Fibroblast of villous mesenchyme (primary cell): ENCODE results near the gene CKMT1A. TPM values are rescaled to one million over a fixed set of nuclear protein-coding genes. Genes with fewer than 3 reads are reported as not detected.
"Not testable (repeated sequence)": the region's sequence is repeated elsewhere in the genome, so short reads cannot be mapped to it uniquely, and the experiment has no call there.

Source experiments
- DNase-seq: peaks from one replicate; pipeline ENCODE4 v3.0.0-alpha.2; 2010; ENCODE audit warnings: low read depth
- H3K4me3 ChIP-seq: 2 replicates; pipeline ENCODE4 v1.5.1; 2011; ENCODE audit warnings: low read depth, mild to moderate bottlenecking, low read length
- total RNA-seq: library from RNA; depleted of rRNA; stranded (reverse); fragments of >200 nt; gene quantifications from 2 replicates; pipeline ENCODE4 v1.2.3, GENCODE V29; 2012
- TF ChIP-seq, protein P1 (sequence below): IDR thresholded peaks from 2 replicates; pipeline ENCODE4 v1.5.1; 2012; ENCODE audit warnings: low read depth, mild to moderate bottlenecking, low read length; ENCODE audit not compliant: insufficient read depth

Gene CKMT1A
- not detected in 2 replicates for total RNA-seq

DNA sequence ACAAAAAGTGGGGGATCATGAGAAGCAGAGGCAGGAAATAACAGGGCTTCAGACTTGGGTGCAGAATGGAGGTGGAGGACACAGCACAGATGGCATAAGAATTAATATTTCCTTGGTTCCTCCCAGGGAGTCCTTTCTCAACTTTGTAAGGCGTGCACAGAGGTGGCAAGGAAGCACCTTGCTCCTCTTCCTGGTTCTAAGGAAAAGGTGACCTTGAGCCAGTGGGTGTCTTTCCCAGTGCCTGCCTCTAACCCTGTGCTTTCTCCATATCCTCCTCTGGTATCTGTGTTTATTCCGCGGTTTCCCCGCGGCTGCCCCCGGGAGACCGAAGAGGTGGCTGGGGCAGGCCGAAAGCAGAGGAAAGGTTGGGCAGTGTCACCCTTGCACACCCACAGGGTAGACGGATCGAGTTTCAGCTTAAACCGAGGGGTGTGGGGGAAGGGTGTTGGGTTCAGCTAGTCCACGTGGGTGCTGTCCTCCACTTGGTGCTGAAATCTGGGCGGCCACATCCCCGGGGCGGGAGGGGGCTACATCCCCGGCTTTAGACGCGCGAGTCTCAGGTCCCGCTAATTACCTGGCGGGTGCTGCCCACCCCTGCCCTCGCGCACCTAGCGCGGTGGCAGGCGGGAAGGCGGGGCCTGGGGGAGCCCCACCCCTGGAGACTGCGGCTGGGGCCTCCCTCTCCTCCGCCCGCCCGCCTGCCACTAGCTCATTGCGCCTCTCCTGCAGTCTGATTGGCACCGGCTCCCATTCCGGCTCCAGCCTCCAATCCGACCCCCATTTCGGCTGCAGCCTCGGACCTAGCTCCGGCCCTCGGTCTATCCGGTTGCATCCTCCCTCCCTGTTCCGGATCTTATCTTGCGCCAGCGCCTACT, at the start of gene CKMT1A:
CKMT1A (plus strand) TSS at position 712 of the 875 bp plus-strand sequence. CDS start 192 bp downstream, outside the sequence.
- H3K4me3 ChIP-seq, DNase-seq: not testable (repeated sequence)

DNA sequence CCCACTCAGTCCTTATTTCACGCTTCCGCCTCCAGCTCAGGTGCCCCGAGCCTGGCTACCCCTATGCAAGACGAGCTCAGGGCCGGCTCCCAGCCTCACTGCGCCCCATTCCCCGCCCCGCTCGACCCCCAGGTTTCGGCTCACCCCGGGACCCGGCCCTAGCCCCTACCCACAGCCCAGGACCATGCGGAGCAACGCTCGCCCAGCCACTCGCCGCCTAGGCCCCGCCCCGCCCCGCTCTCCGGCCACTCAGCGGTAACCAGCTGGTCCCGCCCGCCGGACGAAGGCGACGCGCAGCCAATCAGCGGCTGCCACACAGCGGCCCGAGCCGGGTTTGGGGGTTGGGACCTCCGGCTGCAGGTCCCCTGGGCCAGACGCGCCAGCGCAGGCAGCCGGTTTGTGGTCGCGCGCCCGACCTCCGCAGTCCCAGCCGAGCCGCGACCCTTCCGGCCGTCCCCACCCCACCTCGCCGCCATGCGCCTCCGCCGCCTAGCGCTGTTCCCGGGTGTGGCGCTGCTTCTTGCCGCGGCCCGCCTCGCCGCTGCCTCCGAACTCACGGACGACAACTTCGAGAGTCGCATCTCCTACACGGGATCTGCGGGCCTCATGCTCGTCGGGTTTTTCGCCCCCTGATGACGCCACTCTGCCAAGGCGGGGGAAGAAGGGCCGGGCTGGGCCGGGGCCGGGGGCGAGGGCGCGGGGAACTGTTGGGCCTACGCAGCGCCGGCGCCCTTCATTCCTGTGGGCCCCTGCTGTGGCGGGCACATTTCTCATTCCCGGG, 44.8 kb upstream of the CKMT1A start, which contains the start of gene CATSPER2:
CATSPER2 (minus strand) TSS at position 196 of the 781 bp plus-strand sequence. CDS start 783 bp downstream, outside the sequence.
- TF ChIP-seq, protein P1, sequence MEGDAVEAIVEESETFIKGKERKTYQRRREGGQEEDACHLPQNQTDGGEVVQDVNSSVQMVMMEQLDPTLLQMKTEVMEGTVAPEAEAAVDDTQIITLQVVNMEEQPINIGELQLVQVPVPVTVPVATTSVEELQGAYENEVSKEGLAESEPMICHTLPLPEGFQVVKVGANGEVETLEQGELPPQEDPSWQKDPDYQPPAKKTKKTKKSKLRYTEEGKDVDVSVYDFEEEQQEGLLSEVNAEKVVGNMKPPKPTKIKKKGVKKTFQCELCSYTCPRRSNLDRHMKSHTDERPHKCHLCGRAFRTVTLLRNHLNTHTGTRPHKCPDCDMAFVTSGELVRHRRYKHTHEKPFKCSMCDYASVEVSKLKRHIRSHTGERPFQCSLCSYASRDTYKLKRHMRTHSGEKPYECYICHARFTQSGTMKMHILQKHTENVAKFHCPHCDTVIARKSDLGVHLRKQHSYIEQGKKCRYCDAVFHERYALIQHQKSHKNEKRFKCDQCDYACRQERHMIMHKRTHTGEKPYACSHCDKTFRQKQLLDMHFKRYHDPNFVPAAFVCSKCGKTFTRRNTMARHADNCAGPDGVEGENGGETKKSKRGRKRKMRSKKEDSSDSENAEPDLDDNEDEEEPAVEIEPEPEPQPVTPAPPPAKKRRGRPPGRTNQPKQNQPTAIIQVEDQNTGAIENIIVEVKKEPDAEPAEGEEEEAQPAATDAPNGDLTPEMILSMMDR = no peak
- H3K4me3 ChIP-seq = no peak within 1 kb of the TSS
- DNase-seq = no peak

DNA sequence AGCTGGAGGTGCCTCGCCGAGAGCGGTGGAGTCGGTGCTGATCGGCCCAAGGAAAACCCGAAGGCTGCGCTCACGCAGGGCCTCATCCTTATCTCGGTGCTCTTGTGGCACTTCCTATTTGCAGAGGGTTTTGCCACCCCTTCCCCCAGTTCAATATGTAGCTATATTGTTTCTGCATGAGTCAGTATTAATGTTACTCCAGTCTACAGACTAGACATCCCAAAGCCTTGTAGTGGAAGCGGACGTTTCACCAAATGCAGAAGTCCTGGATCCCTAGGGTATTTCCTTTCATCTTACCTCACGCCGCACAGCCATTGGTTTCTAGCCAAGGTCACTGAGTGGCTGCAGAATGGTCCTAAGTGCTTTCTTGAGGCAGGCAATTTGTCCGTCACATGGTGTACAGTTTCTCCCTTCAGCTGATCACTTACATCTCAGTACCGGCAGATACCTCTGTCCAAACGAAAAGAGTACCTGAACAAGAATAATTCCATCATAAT, 44.2 kb upstream of the CKMT1A start:
- not testable (repeated sequence) for H3K4me3 ChIP-seq, DNase-seq

DNA sequence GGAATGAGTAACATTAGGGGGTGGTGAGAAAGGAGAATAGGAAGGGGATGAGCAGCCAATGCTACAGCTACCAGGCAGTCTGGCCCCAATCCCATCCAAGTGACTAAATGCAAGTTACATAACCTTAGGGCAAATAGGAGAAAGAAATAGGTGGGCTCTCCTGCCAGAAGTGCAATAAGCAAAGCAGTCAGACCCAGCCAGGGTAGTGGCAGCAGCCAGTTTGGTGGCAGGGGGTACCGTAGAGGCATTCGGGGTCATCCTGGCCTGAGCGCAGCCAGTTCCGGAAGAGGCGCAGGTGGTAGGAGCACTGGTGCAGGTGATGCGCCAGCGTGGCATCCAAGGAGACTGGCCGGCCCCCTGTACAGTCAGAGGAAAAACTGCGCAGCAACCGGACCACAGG, 33.9 kb upstream of the CKMT1A start:
- DNase-seq, H3K4me3 ChIP-seq: not testable (repeated sequence)

DNA sequence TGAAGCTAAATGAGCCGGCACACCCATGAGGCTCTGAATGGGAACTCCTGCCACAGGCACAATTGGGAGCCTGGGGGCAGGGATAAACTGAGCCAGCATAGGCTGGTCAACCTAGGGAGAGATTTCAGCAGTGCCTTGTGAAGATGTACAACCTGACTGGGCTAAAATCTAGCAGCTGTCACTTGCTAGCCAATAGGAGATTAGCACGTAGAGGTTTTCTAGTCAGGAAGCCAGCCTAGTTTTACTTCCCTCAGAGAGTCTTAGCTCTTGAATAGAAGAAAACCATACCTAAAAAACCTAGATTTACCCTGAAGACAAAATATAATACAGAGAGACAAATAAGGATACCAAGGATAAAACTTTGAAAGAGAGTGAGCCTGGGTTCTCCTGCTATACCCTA, 31.4 kb upstream of the CKMT1A start:
- not testable (repeated sequence) for DNase-seq, H3K4me3 ChIP-seq

DNA sequence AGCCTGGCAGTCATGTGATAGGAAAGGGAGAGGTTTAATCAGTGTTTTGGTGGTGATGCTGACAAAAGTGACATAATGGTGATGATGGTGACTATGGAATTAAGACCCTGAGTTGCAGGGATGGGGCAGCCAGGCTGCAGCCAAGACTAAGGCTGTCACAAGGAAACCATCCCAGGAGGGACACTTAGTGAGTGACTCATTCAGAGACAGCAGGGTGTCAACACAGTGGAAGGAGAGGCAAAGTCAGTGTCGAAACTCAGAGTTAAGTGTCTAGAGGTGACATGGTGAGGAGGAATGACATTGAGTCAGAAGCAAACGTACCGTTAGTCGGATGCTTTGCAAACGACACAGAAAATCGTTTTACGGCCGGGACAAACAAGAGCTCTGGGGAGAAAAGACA, 30.3 kb upstream of the CKMT1A start:
- not testable (repeated sequence) for DNase-seq, H3K4me3 ChIP-seq

DNA sequence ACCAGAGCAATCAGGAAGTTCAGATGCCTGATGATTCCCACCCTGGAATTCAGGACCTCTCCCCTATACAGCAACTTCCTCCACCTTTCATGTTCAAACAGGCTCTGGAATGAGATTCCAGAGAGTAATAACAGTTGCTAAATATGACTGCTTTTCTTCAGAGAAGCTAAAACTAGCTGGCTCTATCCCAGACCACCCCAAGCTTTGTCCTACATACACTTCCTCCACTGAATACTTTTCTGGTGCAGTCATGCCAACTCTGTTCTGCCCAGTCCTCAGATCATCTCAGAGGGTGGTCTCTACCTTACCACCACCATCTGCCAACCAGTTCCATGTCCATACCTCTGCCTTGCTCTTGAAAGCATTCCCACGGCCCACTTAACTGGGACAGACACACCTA, 27.5 kb upstream of the CKMT1A start:
- not testable (repeated sequence) for H3K4me3 ChIP-seq, DNase-seq

DNA sequence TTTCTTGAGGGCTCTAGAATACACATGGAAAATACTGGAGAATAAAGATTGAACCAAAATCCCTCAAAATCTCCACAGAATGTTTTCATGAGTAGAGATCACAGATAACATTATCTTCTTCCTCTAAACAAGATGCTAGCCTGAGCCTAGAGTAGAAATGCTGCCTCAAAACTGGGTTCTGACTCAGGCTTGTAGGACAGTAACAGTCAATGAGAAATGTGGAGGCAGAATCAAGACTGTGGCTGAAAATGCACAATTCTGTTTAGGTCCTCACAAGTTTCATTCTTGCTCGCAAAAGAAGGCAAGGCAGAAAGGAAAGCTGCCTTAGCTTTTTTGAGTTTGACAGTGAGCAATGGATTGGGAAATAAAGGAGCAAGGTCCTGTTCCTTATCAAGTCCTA, 19.5 kb upstream of the CKMT1A start:
- DNase-seq, H3K4me3 ChIP-seq: not testable (repeated sequence)

DNA sequence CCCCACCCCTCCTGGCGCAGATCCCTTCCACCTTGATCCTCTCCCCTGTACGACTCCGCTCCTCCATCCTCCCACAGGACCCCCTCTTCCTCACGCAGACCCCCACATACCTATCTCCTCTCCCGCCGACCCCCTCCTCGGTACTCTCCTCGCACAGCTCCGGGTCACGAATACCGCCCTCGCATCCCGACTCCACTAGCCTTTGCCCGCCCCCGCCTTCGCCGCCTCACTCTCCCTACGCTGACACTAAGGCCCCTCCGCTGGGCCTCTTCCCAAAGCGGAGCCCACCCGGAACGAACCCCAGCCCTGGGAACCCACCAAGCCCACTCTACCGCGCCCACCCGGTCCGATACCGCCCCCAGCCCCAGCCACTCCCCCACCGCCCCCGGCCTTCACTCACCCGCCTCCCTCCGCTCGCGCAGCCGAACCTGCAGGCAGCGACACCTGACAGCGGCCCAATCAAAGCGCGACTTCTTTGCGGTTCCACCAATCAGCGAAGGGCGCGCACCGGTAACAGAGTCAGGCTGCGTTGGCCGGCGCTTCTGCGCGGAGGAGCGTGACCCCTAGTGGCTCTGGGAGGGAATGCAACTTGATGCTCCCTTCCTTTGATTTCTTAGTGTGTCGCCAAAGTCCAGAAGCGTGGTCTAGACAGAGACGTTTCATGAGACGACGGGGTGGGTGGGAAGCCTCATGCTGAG, 3.9 kb upstream of the CKMT1A start:
- H3K4me3 ChIP-seq, DNase-seq: not testable (repeated sequence)

DNA sequence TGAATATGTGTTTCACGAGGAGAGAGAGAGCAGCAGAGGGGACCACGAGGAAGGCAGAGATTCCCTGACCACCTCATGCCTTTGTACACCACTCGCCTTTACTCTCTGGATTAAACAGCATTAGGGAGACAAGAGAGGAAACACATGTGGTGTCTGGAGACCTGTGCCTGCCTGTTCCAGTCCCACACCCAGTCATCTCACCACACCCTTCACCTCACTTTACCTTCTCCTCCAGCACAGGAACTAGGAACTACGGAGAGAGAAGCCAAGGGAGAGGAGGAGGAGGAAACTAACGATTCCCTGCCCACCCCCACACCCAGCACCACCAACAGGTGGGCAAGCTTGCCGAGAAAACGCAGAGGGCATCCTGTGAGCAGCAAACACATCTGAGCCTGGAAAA, 980 bp upstream of the CKMT1A start:
- H3K4me3 ChIP-seq, DNase-seq: not testable (repeated sequence)

DNA sequence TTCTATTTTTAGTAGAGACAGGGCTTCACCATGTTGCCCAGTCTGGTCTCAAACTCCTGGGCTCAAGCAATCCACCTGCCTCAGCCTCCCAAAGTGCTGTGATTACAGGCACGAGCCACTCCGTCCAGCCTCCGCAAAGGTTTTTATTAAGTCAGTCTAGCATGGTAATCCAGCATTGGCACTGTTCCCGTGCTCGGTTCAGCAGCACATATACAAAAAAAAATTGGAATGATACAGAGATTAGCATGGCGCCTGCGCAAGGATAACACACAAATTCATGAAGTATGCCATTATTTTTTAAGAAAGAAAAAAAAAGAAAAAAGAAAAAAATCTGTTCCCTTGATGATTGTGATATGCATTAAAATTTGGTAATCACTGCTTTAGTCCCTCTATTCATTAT, 8.5 kb downstream of the CKMT1A start:
- DNase-seq = no peak
- TF ChIP-seq, protein P1 = no peak
- no peak overlapping the region for H3K4me3 ChIP-seq
